Measurements from ENCODE around the gene NFYA.

Gene NFYA

GRCh38 chr6:41072836-41073202, at the start of gene NFYA:
TSS of gene NFYA (plus strand) at chr6:41072974. CDS start at chr6:41079090, 6,116 bp downstream.
- peak; percentile 100 for DNase-seq

GRCh38 chr6:41023114-41023513, 49.7 kb upstream of the NFYA start:
- no peak for DNase-seq

GRCh38 chr6:41025966-41026530, 46.7 kb upstream of the NFYA start:
- DNase-seq, result no peak

- DNase-seq, result no peak
Measured at GRCh38 chr6:41027241-41027640, 45.5 kb upstream of the NFYA start.

- peak; percentile 81 for DNase-seq
Measured at GRCh38 chr6:41027799-41028560, 44.8 kb upstream of the NFYA start.

GRCh38 chr6:41028561-41029412, 44.0 kb upstream of the NFYA start:
- DNase-seq, result no peak

GRCh38 chr6:41032830-41033229, 39.9 kb upstream of the NFYA start:
- DNase-seq, result no peak

- no peak for DNase-seq
Measured at GRCh38 chr6:41033776-41034175, 39.0 kb upstream of the NFYA start.

- no peak for DNase-seq
Measured at GRCh38 chr6:41036186-41036585, 36.6 kb upstream of the NFYA start.

- no peak for DNase-seq
Measured at GRCh38 chr6:41036601-41037000, 36.2 kb upstream of the NFYA start.

- no peak for DNase-seq
Measured at GRCh38 chr6:41037107-41037900, 35.5 kb upstream of the NFYA start.

GRCh38 chr6:41038205-41038604, 34.6 kb upstream of the NFYA start:
- DNase-seq, result no peak

- DNase-seq, result peak; percentile 76
Measured at GRCh38 chr6:41039060-41039998, 33.4 kb upstream of the NFYA start, which contains the start of gene UNC5CL. TSS of gene UNC5CL (minus strand) at chr6:41039221. CDS start at chr6:41035074, 4,147 bp downstream.

GRCh38 chr6:41040101-41040939, 32.5 kb upstream of the NFYA start:
- DNase-seq, result peak; percentile 25

- DNase-seq, result no peak
Measured at GRCh38 chr6:41040940-41041536, 31.7 kb upstream of the NFYA start.

- DNase-seq, result no peak
Measured at GRCh38 chr6:41042226-41043055, 30.3 kb upstream of the NFYA start, which contains the start of gene TSPO2. TSS of gene TSPO2 (plus strand) at chr6:41042467. CDS start at chr6:41042986, 519 bp downstream.

- DNase-seq, result no peak
Measured at GRCh38 chr6:41043151-41043550, 29.6 kb upstream of the NFYA start.

GRCh38 chr6:41045664-41046063, 27.1 kb upstream of the NFYA start:
- no peak for DNase-seq

- DNase-seq, result no peak
Measured at GRCh38 chr6:41046084-41046483, 26.7 kb upstream of the NFYA start.

Measured in activated CD4-positive, alpha-beta T cell treated with anti-CD3 and anti-CD28 coated beads for 48 hours (primary cell).